ENCODE data around the gene XYLT1. TPM values are rescaled to one million over a fixed set of nuclear protein-coding genes. Genes with fewer than 3 reads are reported as not detected.
A peak's percentile ranks its signal among the peaks of the same experiment; 100 is the strongest.

XYLT1 gene
- polyA plus RNA-seq, 3 donors = 6.9 to 7.6 (median 7.6) TPM

GRCh38 chr16:17152311-17152710, 318.4 kb downstream of the XYLT1 start:
- no peak for DNase-seq

GRCh38 chr16:17151335-17151734, 319.4 kb downstream of the XYLT1 start:
- DNase-seq = no peak

- peak; percentile 11 for DNase-seq
Measured at GRCh38 chr16:17149904-17150483, 320.8 kb downstream of the XYLT1 start.

GRCh38 chr16:17147942-17148341, 322.8 kb downstream of the XYLT1 start:
- DNase-seq = no peak

- no peak for DNase-seq
Measured at GRCh38 chr16:17145029-17145428, 325.7 kb downstream of the XYLT1 start.

- no peak for DNase-seq
Measured at GRCh38 chr16:17144431-17144830, 326.3 kb downstream of the XYLT1 start.

GRCh38 chr16:17143546-17144419, 327.0 kb downstream of the XYLT1 start:
- no peak for DNase-seq

GRCh38 chr16:17138801-17139200, 332.0 kb downstream of the XYLT1 start:
- peak; percentile 33 for DNase-seq

- DNase-seq = no peak
Measured at GRCh38 chr16:17135439-17135838, 335.3 kb downstream of the XYLT1 start.

- DNase-seq = no peak
Measured at GRCh38 chr16:17134586-17134985, 336.2 kb downstream of the XYLT1 start.

GRCh38 chr16:17133851-17134250, 336.9 kb downstream of the XYLT1 start:
- no peak for DNase-seq

- DNase-seq = no peak
Measured at GRCh38 chr16:17131351-17131750, 339.4 kb downstream of the XYLT1 start.

GRCh38 chr16:17130733-17131132, 340.0 kb downstream of the XYLT1 start:
- no peak for DNase-seq

GRCh38 chr16:17129971-17130370, 340.8 kb downstream of the XYLT1 start:
- DNase-seq = no peak

- no peak for DNase-seq
Measured at GRCh38 chr16:17128791-17129190, 342.0 kb downstream of the XYLT1 start.

- peak; percentile 51 for DNase-seq
Measured at GRCh38 chr16:17126156-17126555, 344.6 kb downstream of the XYLT1 start.

GRCh38 chr16:17125671-17126070, 345.1 kb downstream of the XYLT1 start:
- DNase-seq = no peak

- no peak for DNase-seq
Measured at GRCh38 chr16:17117906-17118577, 352.7 kb downstream of the XYLT1 start.

GRCh38 chr16:17116595-17117322, 354.0 kb downstream of the XYLT1 start:
- DNase-seq = no peak

GRCh38 chr16:17109413-17109812, 361.3 kb downstream of the XYLT1 start:
- no peak for DNase-seq

GRCh38 chr16:17108596-17108995, 362.2 kb downstream of the XYLT1 start:
- DNase-seq = no peak

GRCh38 chr16:17107450-17107849, 363.3 kb downstream of the XYLT1 start:
- no peak for DNase-seq

Measured in renal pelvis (tissue), 4 donors.